Neural crest cell (in vitro differentiated cells): Measurements from ENCODE around the gene ATP5MC3. TPM values are rescaled to one million over a fixed set of nuclear protein-coding genes. Genes with fewer than 3 reads are reported as not detected.
A peak's percentile ranks its signal among the peaks of the same experiment; 100 is the strongest.

Experiments
- DNase-seq: peaks from one replicate; pipeline ENCODE4 v3.0.0; 2021; ENCODE audit warnings: low read depth, mixed read lengths, low spot score
- H3K27ac Mint-ChIP-seq: one replicate; pipeline ENCODE4 v1.8.0; 2021; ENCODE audit warnings: mild to moderate bottlenecking, mixed read lengths; ENCODE audit not compliant: unreplicated experiment
- H3K27me3 Mint-ChIP-seq: 2 replicates; pipeline ENCODE4 v1.8.0; 2021; ENCODE audit warnings: low read depth, mild to moderate bottlenecking, mixed read lengths
- H3K36me3 Mint-ChIP-seq: 2 replicates; pipeline ENCODE4 v1.8.0; 2021; ENCODE audit warnings: low read depth, mild to moderate bottlenecking, mixed read lengths
- H3K4me1 Mint-ChIP-seq: 2 replicates; pipeline ENCODE4 v1.8.0; 2021; ENCODE audit warnings: mixed read lengths
- H3K4me3 Mint-ChIP-seq: one replicate; pipeline ENCODE4 v1.8.0; 2021; ENCODE audit warnings: mild to moderate bottlenecking, mixed read lengths
- H3K9me3 Mint-ChIP-seq: 2 replicates; pipeline ENCODE4 v1.8.0; 2021; ENCODE audit warnings: mixed read lengths
- total RNA-seq: library from RNA; stranded (reverse); gene quantifications from 2 replicates; pipeline ENCODE4 v1.2.1, GENCODE V29; 2021
- TF ChIP-seq, protein P1 (sequence below): fragments of 200-600 bp; sonication (generic); conservative IDR thresholded peaks from 2 replicates; pipeline ENCODE4 v1.5.0; 2021; ENCODE audit warnings: antibody characterized with exemption, mild to moderate bottlenecking

ATP5MC3 gene
- total RNA-seq, 1 donor from 2014 or later, result 281 TPM

DNA sequence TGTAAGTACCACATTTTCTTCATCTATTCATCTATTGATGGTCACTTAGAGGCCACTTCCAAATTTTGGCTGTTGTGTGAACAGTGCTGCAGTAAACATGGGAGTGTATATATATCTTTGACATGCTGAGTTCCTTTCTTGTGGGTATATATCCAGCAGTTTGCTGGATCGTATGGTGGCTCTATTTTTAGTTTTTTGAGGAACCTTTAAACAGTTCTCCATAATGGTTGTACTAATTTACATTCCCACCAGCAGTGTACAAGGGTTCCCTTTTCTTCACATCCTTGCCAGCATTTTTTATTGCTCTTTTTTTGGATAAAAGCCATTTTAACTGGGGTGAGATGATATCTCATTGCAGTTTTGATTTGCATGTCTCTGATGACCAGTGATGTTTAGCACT is 7.3 kb upstream of the ATP5MC3 start:
- H3K27me3 Mint-ChIP-seq, result peaks cover 20% of the 10 kb centered on the region
- H3K36me3 Mint-ChIP-seq, result no peaks in the 10 kb centered on the region
- no peaks in the 10 kb centered on the region for H3K9me3 Mint-ChIP-seq
- H3K27ac Mint-ChIP-seq, result no peak overlapping the region
- no peak overlapping the region for H3K4me3 Mint-ChIP-seq
- H3K4me1 Mint-ChIP-seq, result no peaks in the 10 kb centered on the region
- TF ChIP-seq, protein P1, sequence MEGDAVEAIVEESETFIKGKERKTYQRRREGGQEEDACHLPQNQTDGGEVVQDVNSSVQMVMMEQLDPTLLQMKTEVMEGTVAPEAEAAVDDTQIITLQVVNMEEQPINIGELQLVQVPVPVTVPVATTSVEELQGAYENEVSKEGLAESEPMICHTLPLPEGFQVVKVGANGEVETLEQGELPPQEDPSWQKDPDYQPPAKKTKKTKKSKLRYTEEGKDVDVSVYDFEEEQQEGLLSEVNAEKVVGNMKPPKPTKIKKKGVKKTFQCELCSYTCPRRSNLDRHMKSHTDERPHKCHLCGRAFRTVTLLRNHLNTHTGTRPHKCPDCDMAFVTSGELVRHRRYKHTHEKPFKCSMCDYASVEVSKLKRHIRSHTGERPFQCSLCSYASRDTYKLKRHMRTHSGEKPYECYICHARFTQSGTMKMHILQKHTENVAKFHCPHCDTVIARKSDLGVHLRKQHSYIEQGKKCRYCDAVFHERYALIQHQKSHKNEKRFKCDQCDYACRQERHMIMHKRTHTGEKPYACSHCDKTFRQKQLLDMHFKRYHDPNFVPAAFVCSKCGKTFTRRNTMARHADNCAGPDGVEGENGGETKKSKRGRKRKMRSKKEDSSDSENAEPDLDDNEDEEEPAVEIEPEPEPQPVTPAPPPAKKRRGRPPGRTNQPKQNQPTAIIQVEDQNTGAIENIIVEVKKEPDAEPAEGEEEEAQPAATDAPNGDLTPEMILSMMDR, result no peak
- DNase-seq, result no peak

DNA sequence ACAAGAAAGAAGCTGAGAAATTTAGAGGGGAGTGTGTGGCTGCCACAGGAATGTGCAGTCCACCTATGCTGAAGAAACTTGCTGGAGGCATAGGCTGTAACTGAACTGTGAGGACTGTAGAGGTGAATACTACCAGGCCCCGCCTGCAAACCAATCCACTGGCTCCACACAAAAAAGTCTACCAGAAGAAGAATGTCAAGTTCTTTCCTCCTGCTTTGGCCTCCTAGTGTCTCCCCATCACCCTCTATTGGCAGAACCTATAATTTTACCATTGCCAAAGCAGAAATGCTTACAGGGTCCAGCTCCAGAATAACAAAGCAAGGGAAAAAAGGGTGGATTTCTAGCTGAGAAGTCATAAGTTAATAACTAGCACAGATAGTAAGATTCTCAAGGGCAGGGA is 5.9 kb upstream of the ATP5MC3 start:
- Mint-ChIP-seq H3K9me3 (no peaks in the 10 kb centered on the region), H3K4me3 (no peak overlapping the region), H3K36me3 (no peaks in the 10 kb centered on the region), H3K4me1 (no peaks in the 10 kb centered on the region), H3K27ac (no peak overlapping the region), H3K27me3 (peaks cover 20% of the 10 kb centered on the region)
- DNase-seq, result no peak
- TF ChIP-seq, protein P1, result no peak

DNA sequence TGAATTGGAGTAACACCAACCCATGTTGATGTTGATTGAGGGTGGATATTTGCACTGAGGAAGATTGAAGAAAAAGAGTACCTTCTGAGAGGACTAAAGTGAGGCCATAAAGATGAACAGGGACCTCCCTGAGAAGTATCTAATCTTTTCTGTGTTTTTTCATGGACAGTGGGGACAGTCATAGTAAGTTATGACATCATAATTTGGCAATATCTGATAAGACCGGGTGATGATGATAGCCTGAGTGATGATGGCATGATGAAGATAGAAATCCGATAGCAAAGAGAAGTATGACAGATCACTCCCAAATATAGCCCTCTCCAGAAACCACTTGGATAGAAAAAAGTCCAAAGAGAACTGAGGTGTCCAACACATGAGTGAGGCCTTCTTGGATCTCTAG is 2.2 kb upstream of the ATP5MC3 start:
- Mint-ChIP-seq H3K36me3 (peaks cover 4% of the 10 kb centered on the region), H3K4me3 (peak overlapping the region; percentile 35), H3K27ac (no peak overlapping the region), H3K4me1 (peaks cover 16% of the 10 kb centered on the region), H3K9me3 (peaks cover 6% of the 10 kb centered on the region), H3K27me3 (peaks cover 6% of the 10 kb centered on the region)
- DNase-seq, result no peak
- TF ChIP-seq, protein P1, result no peak

DNA sequence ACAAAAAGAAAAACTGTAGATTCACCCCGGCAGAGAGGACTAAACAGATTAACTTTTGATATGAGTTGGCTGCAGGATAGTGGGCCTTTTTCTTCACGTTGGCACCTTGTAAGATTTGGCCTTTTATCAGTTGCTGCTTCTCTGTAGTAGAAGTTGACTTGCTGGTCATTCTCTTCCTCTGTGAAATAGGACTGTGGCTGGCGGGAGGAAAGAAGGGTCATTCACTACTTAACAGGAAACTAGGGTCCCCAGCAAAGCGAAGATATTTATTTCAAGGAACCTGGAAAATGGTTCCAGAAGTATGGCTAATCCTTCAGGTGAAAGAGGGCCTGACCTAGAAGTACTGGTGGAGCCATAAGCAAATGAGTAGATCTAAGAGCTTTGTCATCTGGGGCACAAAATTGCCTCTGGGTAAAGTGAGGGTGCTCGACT is 383 bp upstream of the ATP5MC3 start:
- no peak for DNase-seq
- H3K36me3 Mint-ChIP-seq, result peaks cover 4% of the 10 kb centered on the region
- no peak overlapping the region for H3K27ac Mint-ChIP-seq
- H3K9me3 Mint-ChIP-seq, result peaks cover 6% of the 10 kb centered on the region
- H3K4me3 Mint-ChIP-seq, result peak overlapping the region; percentile 93
- peaks cover 3% of the 10 kb centered on the region for H3K27me3 Mint-ChIP-seq
- H3K4me1 Mint-ChIP-seq, result peaks cover 16% of the 10 kb centered on the region
- TF ChIP-seq, protein P1, result no peak

DNA sequence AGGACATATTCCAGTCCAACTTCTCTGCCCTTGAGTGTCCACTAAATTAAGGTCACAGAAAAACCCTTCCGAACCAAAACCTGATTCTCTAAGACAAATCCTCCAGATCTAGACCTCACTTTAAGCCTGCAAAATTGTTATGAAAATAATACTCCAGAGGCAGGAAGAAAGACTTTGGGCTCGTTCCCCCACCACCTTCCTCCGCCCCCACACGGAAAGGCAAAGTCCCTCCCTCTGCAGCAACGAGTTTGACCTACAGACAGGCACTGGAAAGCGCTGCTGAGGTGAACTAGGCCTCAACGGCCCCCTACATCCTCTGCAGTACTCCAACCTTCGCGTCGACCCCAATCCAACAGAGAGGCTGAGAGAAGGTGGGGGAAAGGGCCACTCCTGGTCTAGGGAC is 808 bp downstream of the ATP5MC3 start:
- H3K9me3 Mint-ChIP-seq, result peaks cover 6% of the 10 kb centered on the region
- TF ChIP-seq, protein P1, result no peak
- H3K27ac Mint-ChIP-seq, result peak overlapping the region; percentile 88
- peak; percentile 14 for DNase-seq
- H3K36me3 Mint-ChIP-seq, result peaks cover 4% of the 10 kb centered on the region
- no peaks in the 10 kb centered on the region for H3K27me3 Mint-ChIP-seq
- peaks cover 16% of the 10 kb centered on the region for H3K4me1 Mint-ChIP-seq
- peak overlapping the region; percentile 93 for H3K4me3 Mint-ChIP-seq

DNA sequence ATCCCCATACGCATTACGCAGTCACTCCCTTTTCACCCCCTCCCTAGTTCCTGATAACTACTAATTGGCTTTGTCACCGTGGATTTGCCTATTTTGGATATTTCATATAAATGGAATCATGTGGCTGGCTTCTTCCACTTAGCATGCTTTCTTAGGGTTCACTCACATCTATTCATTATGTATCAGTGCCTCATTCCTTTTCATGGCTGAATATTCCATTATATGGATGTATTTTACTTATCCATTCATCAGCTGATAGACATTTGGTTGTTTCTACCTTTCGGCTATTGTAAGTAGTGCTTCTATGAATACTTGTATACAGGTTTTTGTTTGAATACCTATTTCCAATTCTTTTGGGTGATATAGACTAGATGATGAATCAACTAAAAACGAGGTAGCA is 4.9 kb downstream of the ATP5MC3 start:
- Mint-ChIP-seq H3K9me3 (peaks cover 1% of the 10 kb centered on the region), H3K4me3 (no peak overlapping the region), H3K36me3 (peaks cover 10% of the 10 kb centered on the region), H3K27me3 (no peaks in the 10 kb centered on the region), H3K4me1 (peaks cover 12% of the 10 kb centered on the region), H3K27ac (no peak overlapping the region)
- TF ChIP-seq, protein P1, result no peak
- no peak for DNase-seq
